Measurements from ENCODE around the gene AATK.

Gene AATK

GRCh38 chr17:81075307-81075706 is 90.7 kb downstream of the AATK start (continued):
- TF ChIP-seq ARNTL (CRISPR knock-in tag; IDR thresholded peaks at IDR 0.05; ENCODE audit: borderline replicate concordance, low read depth) = no peak
- TF ChIP-seq RARB (CRISPR knock-in tag; IDR thresholded peaks at IDR 0.05) = no peak
- no peak for TF ChIP-seq ISL1 (CRISPR knock-in tag; IDR thresholded peaks at IDR 0.05)
- no peak for TF ChIP-seq CSDC2 (CRISPR knock-in tag; IDR thresholded peaks at IDR 0.05)
- no peak for TF ChIP-seq ZFP3 (CRISPR knock-in tag; IDR thresholded peaks at IDR 0.05)
- no peak for TF ChIP-seq TOX (CRISPR knock-in tag; IDR thresholded peaks at IDR 0.05; ENCODE audit: borderline replicate concordance)
- no peak for TF ChIP-seq ZC3H10 (CRISPR knock-in tag; IDR thresholded peaks at IDR 0.05)

- ATAC-seq = no peak
- TF ChIP-seq ARNTL (CRISPR knock-in tag; IDR thresholded peaks at IDR 0.05; ENCODE audit: borderline replicate concordance, low read depth) = no peak
- TF ChIP-seq PATZ1 (CRISPR knock-in tag; IDR thresholded peaks at IDR 0.05; ENCODE audit: borderline replicate concordance) = no peak
- TF ChIP-seq SNAI2 (CRISPR knock-in tag; IDR thresholded peaks at IDR 0.05) = no peak
- TF ChIP-seq ZC3H10 (CRISPR knock-in tag; IDR thresholded peaks at IDR 0.05) = no peak
- no peak for TF ChIP-seq OSR1 (CRISPR knock-in tag; IDR thresholded peaks at IDR 0.05)
- TF ChIP-seq TCF4 (CRISPR knock-in tag; IDR thresholded peaks at IDR 0.05; ENCODE audit: borderline replicate concordance) = no peak
- TF ChIP-seq CSRNP3 (CRISPR knock-in tag; IDR thresholded peaks at IDR 0.05) = no peak
- no peak for TF ChIP-seq ZNF70 (CRISPR knock-in tag; IDR thresholded peaks at IDR 0.05)
- no peak for TF ChIP-seq ISL1 (CRISPR knock-in tag; IDR thresholded peaks at IDR 0.05)
- TF ChIP-seq PPARA (CRISPR knock-in tag; IDR thresholded peaks at IDR 0.05; ENCODE audit: borderline replicate concordance) = no peak
- TF ChIP-seq ZNF565 (CRISPR knock-in tag; conservative IDR thresholded peaks at IDR 0.05; ENCODE audit: low read depth) = no peak
- TF ChIP-seq ZNF8 (CRISPR knock-in tag; IDR thresholded peaks at IDR 0.05) = no peak
- TF ChIP-seq RARB (CRISPR knock-in tag; IDR thresholded peaks at IDR 0.05) = no peak
- no peak for TF ChIP-seq GLIS3 (CRISPR knock-in tag; IDR thresholded peaks at IDR 0.05)
- TF ChIP-seq POU6F1 (CRISPR knock-in tag; IDR thresholded peaks at IDR 0.05; ENCODE audit: borderline replicate concordance, low read depth) = no peak
- TF ChIP-seq ESRRG (CRISPR knock-in tag; IDR thresholded peaks at IDR 0.05) = no peak
- no peak for TF ChIP-seq CREB5 (CRISPR knock-in tag; IDR thresholded peaks at IDR 0.05; ENCODE audit: low read depth)
- no peak for TF ChIP-seq BACH2 (CRISPR knock-in tag; IDR thresholded peaks at IDR 0.05; ENCODE audit: borderline replicate concordance)
Observed at GRCh38 chr17:81074875-81075274, 91.1 kb downstream of the AATK start.

GRCh38 chr17:81073967-81074839 is 91.8 kb downstream of the AATK start:
- ATAC-seq = no peak
- TF ChIP-seq POU6F1 (CRISPR knock-in tag; IDR thresholded peaks at IDR 0.05; ENCODE audit: borderline replicate concordance, low read depth) (no peak), BACH2 (CRISPR knock-in tag; IDR thresholded peaks at IDR 0.05; ENCODE audit: borderline replicate concordance) (no peak)

All from SK-N-SH treated with all-trans-retinoic acid at 6 μM for 48 hours (cell line).